ENCODE data around the gene CCL24. TPM values are rescaled to one million over a fixed set of nuclear protein-coding genes. Genes with fewer than 3 reads are reported as not detected.
"Not testable (repeated sequence)": the region's sequence is repeated elsewhere in the genome, so short reads cannot be mapped to it uniquely, and the experiment has no call there.

The CCL24 gene
- total and polyA plus RNA-seq, 2 experiments from 2014 or later: not detected

DNA sequence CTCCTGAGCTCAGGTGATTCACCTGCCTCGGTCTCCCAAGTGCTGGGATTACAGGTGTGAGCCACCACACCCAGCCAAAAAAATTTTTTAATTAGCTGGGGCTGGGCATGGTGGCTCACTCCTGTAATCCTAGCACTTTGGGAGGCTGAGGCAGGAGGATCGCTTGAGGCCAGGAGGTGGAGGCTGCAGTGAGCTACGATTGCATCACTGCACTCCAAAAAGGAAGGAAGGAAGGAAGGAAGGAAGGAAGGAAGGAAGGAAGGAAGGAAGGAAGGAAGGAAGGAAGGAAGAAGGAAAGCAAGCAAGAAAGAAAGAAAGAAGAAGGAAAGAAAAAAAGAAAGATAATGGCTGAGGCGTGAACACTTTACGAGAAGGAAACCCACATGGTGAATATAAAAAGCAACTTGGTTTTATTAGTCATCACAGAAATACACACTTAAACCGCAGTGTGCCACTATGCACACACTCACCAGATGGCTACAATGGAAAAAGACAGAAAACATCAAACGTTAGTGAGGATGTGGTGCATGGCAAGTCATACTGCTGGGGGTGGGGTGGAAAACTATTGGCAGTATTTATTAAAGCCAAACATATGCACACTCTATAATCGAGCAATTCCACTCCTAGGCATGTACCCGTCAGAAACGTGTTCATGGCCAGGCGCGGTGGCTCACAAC, 37.2 kb downstream of the CCL24 start:
- DNase-seq (ENCODE audit: low read depth in 1 of 2, low spot score in 1 of 2): peak in 1 of 2 donors; percentile 70
- TF ChIP-seq, protein P1, sequence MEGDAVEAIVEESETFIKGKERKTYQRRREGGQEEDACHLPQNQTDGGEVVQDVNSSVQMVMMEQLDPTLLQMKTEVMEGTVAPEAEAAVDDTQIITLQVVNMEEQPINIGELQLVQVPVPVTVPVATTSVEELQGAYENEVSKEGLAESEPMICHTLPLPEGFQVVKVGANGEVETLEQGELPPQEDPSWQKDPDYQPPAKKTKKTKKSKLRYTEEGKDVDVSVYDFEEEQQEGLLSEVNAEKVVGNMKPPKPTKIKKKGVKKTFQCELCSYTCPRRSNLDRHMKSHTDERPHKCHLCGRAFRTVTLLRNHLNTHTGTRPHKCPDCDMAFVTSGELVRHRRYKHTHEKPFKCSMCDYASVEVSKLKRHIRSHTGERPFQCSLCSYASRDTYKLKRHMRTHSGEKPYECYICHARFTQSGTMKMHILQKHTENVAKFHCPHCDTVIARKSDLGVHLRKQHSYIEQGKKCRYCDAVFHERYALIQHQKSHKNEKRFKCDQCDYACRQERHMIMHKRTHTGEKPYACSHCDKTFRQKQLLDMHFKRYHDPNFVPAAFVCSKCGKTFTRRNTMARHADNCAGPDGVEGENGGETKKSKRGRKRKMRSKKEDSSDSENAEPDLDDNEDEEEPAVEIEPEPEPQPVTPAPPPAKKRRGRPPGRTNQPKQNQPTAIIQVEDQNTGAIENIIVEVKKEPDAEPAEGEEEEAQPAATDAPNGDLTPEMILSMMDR (IDR thresholded peaks at IDR 0.05; ENCODE audit: low read depth, low read length): no peak
- H3K9me3 ChIP-seq (ENCODE audit: low read depth): no peaks in the 10 kb centered on the region
- H3K36me3 ChIP-seq: no peaks in the 10 kb centered on the region
- H3K27me3 ChIP-seq: no peaks in the 10 kb centered on the region
- no peak overlapping the region for H3K4me3 ChIP-seq
- no peaks in the 10 kb centered on the region for H3K4me1 ChIP-seq (ENCODE audit: low read depth)
- no peak overlapping the region for H3K27ac ChIP-seq

DNA sequence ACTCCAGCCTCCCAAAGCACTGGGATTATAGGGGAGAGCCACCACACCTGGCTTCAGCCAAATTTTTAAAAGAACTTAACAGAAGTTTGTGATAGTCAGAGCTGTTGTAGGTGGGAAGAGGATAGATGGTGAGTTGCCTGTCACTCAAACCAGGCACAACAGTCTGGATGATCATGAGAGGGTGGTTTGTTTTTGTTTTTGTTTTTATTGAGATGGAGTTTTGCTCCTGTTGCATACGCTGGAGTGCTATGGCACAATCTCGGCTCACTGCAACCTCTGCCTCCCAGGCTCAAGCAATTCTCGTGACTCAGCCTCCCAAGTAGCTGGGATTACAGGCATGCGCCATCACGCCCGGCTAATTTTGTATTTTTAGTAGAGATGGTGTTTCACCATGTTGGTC, 39.6 kb downstream of the CCL24 start:
- not testable (repeated sequence) for H3K4me1 ChIP-seq (ENCODE audit: low read depth); H3K4me3 ChIP-seq; H3K36me3 ChIP-seq; H3K27ac ChIP-seq; DNase-seq (ENCODE audit: low read depth in 1 of 2, low spot score in 1 of 2); H3K27me3 ChIP-seq; H3K9me3 ChIP-seq (ENCODE audit: low read depth)

DNA sequence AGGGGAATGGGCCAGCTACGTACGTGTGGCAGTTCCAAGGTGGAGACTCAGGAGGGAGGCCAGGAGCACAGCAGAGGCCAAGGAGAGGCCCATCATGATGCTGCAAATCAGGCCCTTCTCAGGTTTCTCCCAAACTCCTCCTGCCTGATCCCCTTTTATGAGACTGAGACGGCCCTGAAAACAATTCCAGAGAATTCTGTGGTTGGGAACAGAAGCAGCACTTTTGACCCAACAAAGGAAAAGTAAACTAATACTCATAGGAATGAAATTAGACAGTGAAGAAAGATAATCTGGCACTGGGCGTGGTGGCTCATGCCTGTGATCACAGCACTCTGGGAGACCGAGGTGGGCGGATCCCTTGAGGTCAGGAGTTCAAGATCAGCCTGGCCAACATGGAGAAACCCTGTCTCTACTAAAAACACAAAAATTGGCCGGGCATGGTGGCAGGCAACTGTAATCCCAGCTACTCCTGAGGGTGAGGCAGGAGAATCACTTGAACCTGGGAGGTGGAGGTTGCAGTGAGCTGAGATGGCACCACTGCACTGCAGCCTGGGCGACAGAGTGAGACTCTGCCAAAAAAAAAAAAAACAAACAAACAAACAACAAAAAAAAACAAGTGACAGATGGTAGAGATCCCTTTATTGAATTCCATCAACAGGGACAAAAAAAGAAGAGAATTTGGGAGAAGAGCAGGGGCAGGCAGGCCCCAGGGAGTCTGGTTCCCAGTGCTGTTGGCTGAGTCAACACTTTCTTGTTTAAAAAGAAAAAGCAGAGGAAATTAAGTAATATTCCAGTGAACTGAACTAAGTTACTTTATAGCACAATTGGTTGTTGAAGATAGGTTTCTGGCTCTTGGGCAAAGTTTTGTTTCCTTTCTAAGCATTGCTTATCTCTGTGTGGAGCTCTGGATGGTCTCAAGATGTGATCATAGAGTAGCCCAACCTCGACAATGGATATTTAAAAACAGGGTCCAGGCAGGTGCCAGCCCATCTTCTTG, 41.2 kb downstream of the CCL24 start, which contains the start of gene CCL26:
Gene CCL26, minus strand, starts transcription at position 131 of the 997 bp plus-strand sequence. Its CDS starts 35 bp downstream, at position 96.
- Histone ChIP-seq H3K27ac (no peak within 1 kb of the TSS), H3K27me3 (no peaks in the 10 kb centered on the region), H3K4me1 (ENCODE audit: low read depth) (no peaks in the 10 kb centered on the region), H3K4me3 (no peak within 1 kb of the TSS), H3K36me3 (no peaks in the 10 kb centered on the region), H3K9me3 (ENCODE audit: low read depth) (no peaks in the 10 kb centered on the region)
- DNase-seq (ENCODE audit: low read depth in 1 of 2, low spot score in 1 of 2): peak in 1 of 2 donors; percentile 79
- TF ChIP-seq, protein P1 (IDR thresholded peaks at IDR 0.05; ENCODE audit: low read depth, low read length): no peak

DNA sequence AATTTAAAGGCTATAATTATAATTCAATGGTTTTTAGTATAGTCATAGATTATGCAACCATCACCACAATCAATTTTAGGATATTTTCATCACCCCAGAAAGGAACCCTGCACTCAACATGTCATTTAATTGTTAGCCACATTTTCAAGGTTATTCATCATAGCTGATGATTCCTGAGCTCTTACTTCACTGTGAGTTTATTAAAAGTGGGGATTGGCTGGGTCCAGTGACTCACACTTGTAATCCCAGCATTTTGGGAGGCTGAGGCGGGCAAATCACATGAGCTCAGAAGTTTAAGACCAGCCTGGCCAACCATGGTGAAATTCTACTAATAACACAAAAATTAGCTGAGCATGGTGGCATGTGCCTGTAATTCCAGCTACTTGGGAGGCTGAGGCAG, 42.4 kb downstream of the CCL24 start:
- Histone ChIP-seq H3K27ac (no peak overlapping the region), H3K4me3 (no peak overlapping the region), H3K9me3 (ENCODE audit: low read depth) (no peaks in the 10 kb centered on the region), H3K4me1 (ENCODE audit: low read depth) (no peaks in the 10 kb centered on the region), H3K36me3 (no peaks in the 10 kb centered on the region), H3K27me3 (no peaks in the 10 kb centered on the region)
- TF ChIP-seq, protein P1 (IDR thresholded peaks at IDR 0.05; ENCODE audit: low read depth, low read length): no peak
- DNase-seq (ENCODE audit: low read depth in 1 of 2, low spot score in 1 of 2): peak in 1 of 2 donors; percentile 49

DNA sequence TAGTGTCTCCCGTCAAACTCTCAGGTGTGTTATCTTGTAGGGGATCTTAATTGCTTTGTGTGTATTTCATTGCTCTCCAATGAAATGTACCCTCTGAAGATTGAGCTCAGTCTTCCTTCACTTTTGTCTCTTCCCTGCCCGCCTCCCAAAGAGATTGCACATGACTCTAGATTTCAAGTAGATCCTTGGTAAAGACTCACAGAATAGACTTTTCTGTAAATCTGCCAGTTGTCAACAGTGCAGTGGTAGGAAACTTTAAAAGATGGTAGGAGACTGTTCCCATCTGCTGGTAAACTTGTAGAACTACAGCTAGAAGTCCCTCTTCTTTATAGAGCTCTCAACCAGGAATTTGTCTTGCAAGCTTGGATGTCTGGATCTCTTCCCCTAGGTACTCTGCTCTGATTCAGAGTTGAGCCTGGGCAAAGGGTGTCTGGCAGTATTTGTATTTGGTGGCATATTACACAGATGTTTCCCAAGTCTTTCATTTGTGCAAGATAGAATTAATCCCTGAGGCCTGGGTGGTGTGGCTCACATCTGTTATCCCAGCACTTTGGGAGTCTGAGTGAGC, 51.2 kb downstream of the CCL24 start:
- TF ChIP-seq, protein P1 (IDR thresholded peaks at IDR 0.05; ENCODE audit: low read depth, low read length): peak; percentile 77

DNA sequence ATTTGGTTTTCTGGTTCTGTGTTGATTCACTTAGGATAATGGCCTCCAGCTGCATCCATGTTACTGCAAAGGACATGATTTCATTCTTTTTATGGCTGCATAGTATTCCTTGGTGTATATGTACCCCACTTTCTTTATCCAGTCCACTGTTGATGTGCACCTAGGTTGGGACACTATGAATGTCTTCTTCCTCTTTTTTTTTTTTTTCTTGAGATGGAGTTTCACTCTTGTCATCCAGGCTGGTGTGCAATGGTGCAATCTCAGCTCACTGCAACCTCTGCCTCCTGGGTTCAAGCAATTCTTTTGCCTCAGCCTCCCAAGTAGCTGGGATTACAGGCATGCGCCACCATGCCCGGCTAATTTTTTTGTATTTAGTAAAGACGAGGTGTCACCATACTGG, 51.8 kb downstream of the CCL24 start:
- H3K27ac ChIP-seq; H3K27me3 ChIP-seq; H3K36me3 ChIP-seq; H3K4me1 ChIP-seq (ENCODE audit: low read depth); H3K9me3 ChIP-seq (ENCODE audit: low read depth); H3K4me3 ChIP-seq; DNase-seq (ENCODE audit: low read depth in 1 of 2, low spot score in 1 of 2): not testable (repeated sequence)

More for the DNA sequence above, 51.2 kb downstream of the CCL24 start:
- H3K9me3 ChIP-seq (ENCODE audit: low read depth): no peaks in the 10 kb centered on the region
- H3K36me3 ChIP-seq: no peaks in the 10 kb centered on the region
- H3K27ac ChIP-seq: no peak overlapping the region
- no peaks in the 10 kb centered on the region for H3K27me3 ChIP-seq
- peak; percentile 80 to 86 for DNase-seq (ENCODE audit: low read depth in 1 of 2, low spot score in 1 of 2)
- no peaks in the 10 kb centered on the region for H3K4me1 ChIP-seq (ENCODE audit: low read depth)
- H3K4me3 ChIP-seq: no peak overlapping the region

Data from cardiac muscle cell (in vitro differentiated cells and primary cell).